Measurements from ENCODE around the gene KRT77.
A peak's percentile ranks its signal among the peaks of the same experiment; 100 is the strongest.
"Not testable (repeated sequence)": the region's sequence is repeated elsewhere in the genome, so short reads cannot be mapped to it uniquely, and the experiment has no call there.

Gene KRT77

GRCh38 chr12:52721838-52722470 lies 18.6 kb upstream of the KRT77 start:
- DNase-seq (ENCODE audit: low spot score) = no peak

DNA sequence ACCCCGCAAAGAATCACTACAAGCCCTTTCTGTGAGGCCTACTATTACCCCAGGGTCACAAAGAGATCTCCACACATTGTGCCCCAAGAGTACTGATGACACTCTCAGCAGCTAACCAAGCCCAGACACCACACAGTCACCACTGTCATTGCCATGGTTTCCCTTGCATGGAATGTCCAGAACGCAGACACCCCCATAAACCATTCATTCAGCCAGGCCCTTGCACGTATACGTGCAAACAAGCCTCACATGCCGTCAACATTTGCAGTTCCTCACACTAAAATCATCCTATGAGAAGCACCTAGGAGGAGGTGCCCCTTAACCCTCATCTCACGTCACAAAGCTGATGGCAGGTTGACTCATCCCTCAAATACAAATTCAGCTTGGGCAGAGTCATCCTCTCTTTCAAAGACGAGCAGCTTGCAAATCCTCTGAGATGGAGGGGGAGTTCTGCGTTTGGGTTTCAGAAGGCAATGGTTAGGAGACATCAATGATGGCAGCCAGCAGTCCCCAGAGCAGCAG lies 17.1 kb upstream of the KRT77 start:
- no peak for DNase-seq (ENCODE audit: low spot score)

- DNase-seq (ENCODE audit: low spot score) = no peak
Observed at GRCh38 chr12:52716061-52716460, 12.7 kb upstream of the KRT77 start.

DNA sequence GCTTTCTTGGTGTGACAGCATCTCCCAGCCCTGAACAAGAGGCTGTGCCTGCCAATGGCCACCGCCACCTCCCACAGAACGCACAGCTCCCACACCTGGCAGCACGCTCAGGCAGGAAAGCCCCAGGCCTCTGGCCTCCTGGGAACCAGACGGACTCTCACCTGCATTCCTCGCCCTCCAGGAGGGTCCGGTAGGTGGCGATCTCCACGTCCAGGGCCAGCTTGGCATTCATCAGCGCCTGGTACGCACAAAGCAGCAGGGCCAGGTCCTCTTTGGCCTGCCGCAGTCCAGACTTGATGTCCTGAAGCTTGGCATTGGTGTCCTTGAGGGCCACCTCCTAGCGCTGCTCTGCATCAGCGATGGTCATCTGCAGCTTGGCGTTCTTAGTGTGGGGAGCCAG lies 12.1 kb upstream of the KRT77 start:
- DNase-seq (ENCODE audit: low spot score) = no peak

DNA sequence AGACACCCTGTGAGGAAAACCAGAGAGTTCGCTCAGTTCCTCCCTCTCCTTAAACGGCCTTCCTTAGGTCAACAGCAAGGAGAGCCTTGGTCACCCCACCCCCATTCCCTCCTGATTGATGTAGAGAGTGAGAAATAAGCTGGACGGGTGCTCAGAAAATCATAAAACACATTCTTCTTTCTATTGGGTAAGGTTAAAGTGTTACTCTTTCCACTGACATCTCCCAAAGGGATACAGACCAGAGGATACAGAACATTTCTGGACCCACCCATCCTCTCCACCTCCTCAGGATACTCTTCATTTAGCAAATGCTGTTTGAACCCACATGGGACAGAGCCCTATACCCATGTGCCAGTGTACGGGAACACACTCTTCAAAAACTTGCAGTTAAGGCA lies 11.6 kb upstream of the KRT77 start:
- no peak for DNase-seq (ENCODE audit: low spot score)

DNA sequence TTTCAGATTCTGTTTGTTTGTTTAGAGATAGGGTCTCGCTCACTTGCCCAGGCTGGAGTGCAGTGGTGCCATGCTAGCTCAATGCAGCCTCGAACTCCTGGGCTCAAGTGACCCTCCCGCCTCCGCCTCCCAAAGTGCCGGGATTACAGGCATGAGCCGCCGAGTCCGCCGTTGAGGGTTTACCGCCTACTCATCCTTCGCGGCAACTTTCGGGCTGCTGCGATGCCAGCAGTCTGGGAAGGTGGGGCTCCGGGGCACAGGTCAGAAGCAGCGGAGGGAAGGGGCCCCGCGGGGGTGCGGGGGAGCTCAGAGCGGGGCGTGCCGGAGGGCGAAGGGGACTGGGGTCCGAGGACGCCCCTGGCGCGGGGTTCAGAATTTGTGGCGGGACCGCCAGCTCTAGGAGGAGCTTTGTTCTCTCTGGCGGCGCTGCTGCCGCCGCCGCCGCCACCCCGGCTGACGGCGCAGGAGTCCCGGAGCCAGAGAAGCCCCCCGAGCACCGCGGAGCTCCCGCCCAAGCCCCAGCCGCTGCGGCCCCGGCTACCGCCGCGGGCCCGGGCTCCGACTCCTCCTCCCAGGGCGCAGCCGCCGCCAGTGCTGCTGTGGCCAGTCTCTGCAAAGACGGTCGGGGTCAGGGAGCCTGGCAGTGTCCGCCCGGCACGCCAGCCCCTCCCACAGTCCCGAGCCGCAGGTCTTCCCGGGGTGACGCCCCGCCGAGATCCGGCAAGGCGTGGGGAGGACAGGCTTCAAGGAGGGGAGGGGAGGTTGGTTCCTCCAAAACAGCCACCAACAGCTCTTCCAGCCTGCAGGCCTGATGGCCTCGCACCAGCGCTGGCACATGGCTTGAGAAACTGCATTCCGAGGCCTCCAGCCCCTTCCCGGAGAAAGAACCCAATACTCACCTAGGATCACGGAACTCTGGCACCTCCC lies 10.9 kb upstream of the KRT77 start:
- no peak for DNase-seq (ENCODE audit: low spot score)

DNA sequence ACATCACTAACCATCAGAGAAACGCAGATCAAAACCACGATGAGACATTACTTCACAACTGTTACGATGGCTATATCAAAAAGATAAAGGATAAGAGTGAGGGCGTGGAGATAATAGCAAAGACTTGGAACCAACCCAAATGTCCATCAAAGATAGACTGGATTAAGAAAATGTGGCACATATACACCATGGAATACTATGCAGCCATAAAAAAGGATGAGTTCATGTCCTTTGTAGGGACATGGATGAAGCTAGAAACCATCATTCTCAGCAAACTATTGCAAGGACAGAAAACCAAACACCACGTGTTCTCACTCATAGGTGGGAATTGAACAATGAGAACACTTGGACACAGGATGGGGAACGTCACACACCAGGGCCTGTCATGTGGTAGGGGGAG lies 8.8 kb upstream of the KRT77 start:
- not testable (repeated sequence) for DNase-seq (ENCODE audit: low spot score)

- DNase-seq (ENCODE audit: low spot score) = no peak
Observed at GRCh38 chr12:52710730-52711129, 7.4 kb upstream of the KRT77 start.

DNA sequence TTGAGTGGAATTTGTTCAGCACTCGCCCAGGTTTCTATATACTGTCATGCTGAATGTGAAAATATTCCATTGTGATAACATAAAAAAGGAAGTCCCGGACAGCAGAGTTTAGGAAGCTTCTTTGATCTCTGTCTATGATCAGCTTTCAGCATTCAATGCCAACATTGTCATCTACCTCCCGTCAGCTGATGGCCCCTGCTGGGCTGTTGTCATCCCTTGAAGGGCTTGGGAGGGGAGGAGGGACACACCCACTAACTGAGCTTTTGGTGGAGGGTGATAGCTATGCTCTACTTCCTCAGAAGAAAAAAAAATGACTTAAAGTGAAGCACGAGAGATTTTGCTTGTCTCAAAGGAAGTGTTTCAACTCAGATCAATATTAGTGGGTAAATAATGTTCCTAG lies 4.7 kb upstream of the KRT77 start:
- DNase-seq (ENCODE audit: low spot score) = no peak

DNA sequence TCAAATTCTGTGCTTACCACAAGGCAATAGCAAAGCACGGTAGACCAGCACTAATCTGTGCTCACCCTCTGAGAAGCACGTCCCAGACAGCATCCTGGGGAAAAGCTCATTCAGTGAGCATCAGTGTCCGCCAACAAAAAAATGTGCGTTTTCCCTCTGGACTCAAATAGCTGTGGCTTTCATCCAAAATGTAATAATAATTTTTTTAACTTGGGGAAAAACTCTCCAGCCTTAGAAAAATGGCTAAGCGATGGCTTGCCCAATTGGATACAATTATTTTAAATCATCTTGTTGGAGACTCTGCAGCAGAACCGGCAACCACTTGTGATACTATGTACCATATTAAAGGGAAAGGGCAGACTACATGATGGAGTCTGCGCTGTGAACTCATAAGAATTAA lies 1.1 kb upstream of the KRT77 start:
- DNase-seq (ENCODE audit: low spot score) = no peak

GRCh38 chr12:52703878-52704277 lies 554 bp upstream of the KRT77 start:
- DNase-seq (ENCODE audit: low spot score) = no peak

GRCh38 chr12:52702338-52702737 lies 986 bp downstream of the KRT77 start:
- DNase-seq (ENCODE audit: low spot score) = no peak

DNA sequence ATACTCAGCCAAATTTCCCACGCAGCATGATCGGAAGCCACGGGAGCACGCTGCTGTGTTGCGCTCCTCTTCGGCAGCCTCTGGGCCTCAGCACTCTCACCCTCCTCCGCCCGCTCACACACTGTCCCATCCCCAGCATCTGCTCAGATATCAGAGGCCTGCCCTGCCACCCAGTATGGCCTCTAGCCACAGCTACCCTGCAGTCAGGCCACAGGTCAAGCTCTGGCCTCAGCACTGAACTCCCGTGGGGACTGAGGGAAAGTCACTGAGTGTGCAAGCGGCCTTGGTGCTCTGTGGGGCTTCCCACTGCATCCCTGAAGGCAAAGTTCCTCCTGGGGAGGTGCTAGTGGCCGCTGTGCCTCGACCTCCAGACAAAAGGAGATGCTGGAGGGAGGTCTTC lies 2.0 kb downstream of the KRT77 start:
- DNase-seq (ENCODE audit: low spot score) = no peak

GRCh38 chr12:52699960-52700359 lies 3.4 kb downstream of the KRT77 start:
- peak; percentile 5 for DNase-seq (ENCODE audit: low spot score)

- no peak for DNase-seq (ENCODE audit: low spot score)
Observed at GRCh38 chr12:52699373-52699772, 4.0 kb downstream of the KRT77 start.

- no peak for DNase-seq (ENCODE audit: low spot score)
Observed at GRCh38 chr12:52698651-52699340, 4.5 kb downstream of the KRT77 start.

DNA sequence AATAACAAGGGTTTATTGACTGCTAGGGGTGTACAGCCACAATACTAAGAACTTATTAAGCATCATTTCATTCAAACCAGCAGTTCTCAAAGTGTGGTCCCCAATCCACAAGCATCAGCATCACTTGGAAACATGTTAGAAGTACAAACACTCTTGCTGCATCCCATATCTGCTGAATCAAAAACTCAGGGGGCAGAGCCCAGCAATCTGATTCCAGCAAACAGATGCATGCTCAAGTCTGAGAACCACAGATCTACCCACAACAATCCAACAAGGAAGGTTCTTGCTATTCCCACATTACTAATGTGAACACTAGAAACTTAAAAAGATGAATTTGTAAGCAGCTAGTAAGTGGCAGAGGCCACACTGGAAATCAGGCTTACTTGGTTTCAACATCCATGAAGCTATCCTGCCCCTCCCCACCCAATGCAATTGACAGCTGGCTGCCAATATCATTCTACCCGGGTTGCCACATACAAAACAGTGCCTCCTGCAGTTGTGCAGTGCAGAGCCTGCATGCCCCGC lies 6.2 kb downstream of the KRT77 start:
- no peak for DNase-seq (ENCODE audit: low spot score)

GRCh38 chr12:52696588-52696987 lies 6.7 kb downstream of the KRT77 start:
- DNase-seq (ENCODE audit: low spot score) = no peak

DNA sequence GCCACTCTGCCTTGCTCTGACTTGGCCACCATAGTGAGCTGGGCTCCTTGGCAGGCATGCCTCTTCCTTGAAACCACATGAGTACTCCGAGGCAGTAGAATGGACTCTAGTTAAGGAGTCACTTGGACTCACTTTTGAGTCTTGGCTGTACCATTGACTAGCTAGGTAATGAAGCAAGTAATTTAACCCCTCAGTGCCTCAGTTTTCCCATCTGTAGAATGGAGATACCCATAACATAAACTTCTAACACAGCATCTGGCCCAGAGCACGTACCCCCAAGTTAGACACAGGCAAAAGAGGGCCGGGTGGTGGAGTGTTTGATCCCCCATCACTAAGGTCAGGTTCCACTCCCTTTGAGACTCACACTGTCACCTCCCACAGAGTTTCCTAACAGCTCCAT lies 8.3 kb downstream of the KRT77 start:
- no peak for DNase-seq (ENCODE audit: low spot score)

- DNase-seq (ENCODE audit: low spot score) = no peak
Observed at GRCh38 chr12:52694151-52694550, 9.2 kb downstream of the KRT77 start.

DNA sequence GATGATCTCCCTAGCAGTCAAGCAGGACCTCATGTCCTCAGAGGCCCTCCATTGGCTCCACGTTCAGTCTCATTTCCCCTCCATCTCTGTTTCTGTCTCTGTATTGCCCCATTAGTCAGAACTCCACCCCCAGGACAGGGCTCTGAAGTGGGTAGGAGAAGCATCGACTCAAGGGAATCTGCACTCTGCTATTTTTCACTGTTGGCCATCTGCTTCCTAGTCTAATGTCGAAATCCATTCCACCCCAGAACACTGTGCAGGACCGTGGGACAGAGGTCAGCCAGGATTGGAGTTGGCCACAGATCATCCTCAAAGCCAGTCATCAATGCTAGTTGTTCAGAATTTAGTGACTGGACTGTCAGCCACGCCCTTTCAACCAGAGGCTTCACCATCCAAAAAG lies 10.1 kb downstream of the KRT77 start:
- DNase-seq (ENCODE audit: low spot score) = no peak

DNA sequence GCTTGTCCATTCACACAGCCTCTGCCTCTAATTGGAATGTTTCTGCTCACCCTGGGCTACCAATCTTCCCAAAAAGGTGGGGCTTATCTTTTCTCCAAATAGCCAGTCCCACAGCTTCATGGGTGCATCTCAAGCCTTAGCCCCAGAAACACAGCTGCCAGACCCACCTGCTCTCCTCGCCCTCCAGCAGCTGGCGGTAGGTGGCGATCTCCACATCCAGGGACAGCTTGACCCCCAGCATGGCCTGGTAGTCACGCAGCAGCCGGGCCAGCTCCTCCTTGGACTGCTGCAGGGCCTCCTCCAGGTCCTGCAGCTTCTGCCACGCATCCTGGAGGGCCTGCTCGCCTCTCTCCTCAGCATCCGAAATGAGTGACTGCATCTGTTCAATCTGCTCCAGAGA lies 11.1 kb downstream of the KRT77 start:
- DNase-seq (ENCODE audit: low spot score) = no peak

DNA sequence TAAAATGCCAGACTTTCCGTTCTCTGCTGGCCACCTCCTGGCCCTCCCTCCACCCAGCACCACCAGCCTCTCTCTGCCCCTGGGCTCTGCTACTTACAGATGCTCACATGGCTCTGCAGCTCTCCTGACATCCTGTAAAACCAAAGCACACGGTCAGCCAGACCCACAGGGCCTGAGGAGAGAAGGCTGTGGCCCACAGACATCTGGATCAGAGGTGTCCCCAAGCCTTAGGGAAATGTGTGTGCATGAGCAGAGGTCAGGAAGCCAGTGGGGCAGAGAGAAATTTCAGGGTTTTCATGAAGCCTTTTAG lies 11.5 kb downstream of the KRT77 start:
- no peak for DNase-seq (ENCODE audit: low spot score)

All from cerebellar cortex (tissue), 1 donor.